Natural killer cell (primary cell): ENCODE data around the gene MVP. TPM values are rescaled to one million over a fixed set of nuclear protein-coding genes. Genes with fewer than 3 reads are reported as not detected.
"Not testable (repeated sequence)": the region's sequence is repeated elsewhere in the genome, so short reads cannot be mapped to it uniquely, and the experiment has no call there.

Experiments
- ATAC-seq, 3 donors: fragments of 150-1000 bp in 2 of 3; fragments of 200-7000 bp in 1 of 3; cut with Tn5 transposase; 1 replicate in 1 of 3; 2 replicates in 2 of 3; pipeline ENCODE4 v1.10.0; 2021; ENCODE audit warnings: mild to moderate bottlenecking in 2 of 3, moderate library complexity in 2 of 3
- DNase-seq, 2 donors: peaks; one replicate each; pipeline versions ENCODE4 v3.0.0 to v3.0.0-alpha.2; 2013 to 2021; ENCODE audit warnings: mixed read lengths in 1 of 2
- H3K27ac ChIP-seq: one replicate; pipeline ENCODE4 v1.5.1; 2013; ENCODE audit warnings: mild to moderate bottlenecking, low read length
- H3K27me3 ChIP-seq: one replicate; pipeline ENCODE4 v1.6.1; 2013; ENCODE audit warnings: low read length; ENCODE audit not compliant: control insufficient read depth, insufficient read depth
- H3K36me3 ChIP-seq: one replicate; pipeline ENCODE4 v1.6.1; 2013; ENCODE audit warnings: low read length; ENCODE audit not compliant: control insufficient read depth, insufficient read depth
- H3K4me1 ChIP-seq: one replicate; pipeline ENCODE4 v1.6.1; 2013; ENCODE audit warnings: low read length; ENCODE audit not compliant: control insufficient read depth, insufficient read depth
- H3K4me3 ChIP-seq: one replicate; pipeline ENCODE4 v1.5.1; 2013; ENCODE audit warnings: low read length
- H3K9me3 ChIP-seq: one replicate; pipeline ENCODE4 v1.6.1; 2013; ENCODE audit warnings: low read length; ENCODE audit not compliant: control insufficient read depth, insufficient read depth
- H3K27ac Mint-ChIP-seq, 2 donors: one replicate each; pipeline ENCODE4 v1.8.0; 2022; ENCODE audit warnings: mild to moderate bottlenecking in 2 of 2, mixed read lengths in 2 of 2, moderate library complexity in 1 of 2
- H3K27me3 Mint-ChIP-seq, 2 donors: one replicate each; pipeline ENCODE4 v1.8.0; 2022; ENCODE audit warnings: low read depth in 2 of 2, mixed read lengths in 2 of 2
- H3K36me3 Mint-ChIP-seq: one replicate; pipeline ENCODE4 v1.8.0; 2022; ENCODE audit warnings: mixed read lengths
- H3K4me1 Mint-ChIP-seq, 2 donors: one replicate each; pipeline ENCODE4 v1.8.0; 2022; ENCODE audit warnings: mixed read lengths in 2 of 2
- H3K4me3 Mint-ChIP-seq: one replicate; pipeline ENCODE4 v1.8.0; 2022; ENCODE audit warnings: mild to moderate bottlenecking, moderate library complexity, mixed read lengths
- H3K9me3 Mint-ChIP-seq, 2 donors: one replicate each; pipeline ENCODE4 v1.8.0; 2022; ENCODE audit warnings: mixed read lengths in 2 of 2
- WGBS: methylation state at CpG from one replicate; pipeline ENCODE4 v1.1.7; 2013; ENCODE audit warnings: missing lambda C conversion rate; ENCODE audit not compliant: insufficient coverage; 5-methylcytosine and 5-hydroxymethylcytosine counted together
- intact Hi-C: fragments of 100-400 bp; cut with micrococcal nuclease; formaldehyde crosslinking; loops from one replicate; pipeline ENCODE4 v1.14.2; 2022
- total RNA-seq, 4 donors: library from RNA; stranded (reverse); fragments of 120-200 nt in 1 of 4; gene quantifications; one replicate each; pipeline versions ENCODE4 v1.2.3 to v1.2.4, GENCODE V29; 2013 to 2022
- TF ChIP-seq, protein P1 (sequence below): fragments of 200-600 bp; IDR thresholded peaks from one replicate; pipeline ENCODE4 v1.8.0; 2022; ENCODE audit warnings: antibody characterized with exemption

The MVP gene
- total RNA-seq, 3 donors from 2014 or later (not counting 1 experiment from before 2014, with no cell fraction given) = 154 to 168 (median 163) TPM

DNA sequence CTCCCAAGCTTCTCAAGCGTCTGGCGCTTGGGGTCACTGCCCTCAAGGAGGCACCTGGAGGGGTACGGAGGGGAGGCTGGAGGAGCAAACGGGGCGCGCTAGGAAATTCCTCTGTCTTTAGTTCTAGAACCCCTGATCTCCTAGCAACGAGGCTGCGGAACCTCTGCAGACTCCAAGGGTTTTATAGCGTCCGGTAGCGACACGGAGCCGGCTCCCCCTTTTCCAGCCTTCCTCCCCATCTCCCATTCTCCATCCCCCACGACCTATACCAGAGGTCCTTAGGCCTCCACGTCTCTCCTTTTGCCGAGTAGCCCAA is 43.4 kb downstream of the MVP start:
- H3K4me3 ChIP-seq = no peak overlapping the region
- TF ChIP-seq, protein P1, sequence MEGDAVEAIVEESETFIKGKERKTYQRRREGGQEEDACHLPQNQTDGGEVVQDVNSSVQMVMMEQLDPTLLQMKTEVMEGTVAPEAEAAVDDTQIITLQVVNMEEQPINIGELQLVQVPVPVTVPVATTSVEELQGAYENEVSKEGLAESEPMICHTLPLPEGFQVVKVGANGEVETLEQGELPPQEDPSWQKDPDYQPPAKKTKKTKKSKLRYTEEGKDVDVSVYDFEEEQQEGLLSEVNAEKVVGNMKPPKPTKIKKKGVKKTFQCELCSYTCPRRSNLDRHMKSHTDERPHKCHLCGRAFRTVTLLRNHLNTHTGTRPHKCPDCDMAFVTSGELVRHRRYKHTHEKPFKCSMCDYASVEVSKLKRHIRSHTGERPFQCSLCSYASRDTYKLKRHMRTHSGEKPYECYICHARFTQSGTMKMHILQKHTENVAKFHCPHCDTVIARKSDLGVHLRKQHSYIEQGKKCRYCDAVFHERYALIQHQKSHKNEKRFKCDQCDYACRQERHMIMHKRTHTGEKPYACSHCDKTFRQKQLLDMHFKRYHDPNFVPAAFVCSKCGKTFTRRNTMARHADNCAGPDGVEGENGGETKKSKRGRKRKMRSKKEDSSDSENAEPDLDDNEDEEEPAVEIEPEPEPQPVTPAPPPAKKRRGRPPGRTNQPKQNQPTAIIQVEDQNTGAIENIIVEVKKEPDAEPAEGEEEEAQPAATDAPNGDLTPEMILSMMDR = no peak
- peaks cover 19% of the 10 kb centered on the region for H3K36me3 ChIP-seq
- peak overlapping the region; percentile 91 for H3K4me3 Mint-ChIP-seq
- peaks cover 18 to 29% of the 10 kb centered on the region in 2 donors for H3K4me1 Mint-ChIP-seq
- H3K27me3 ChIP-seq = no peaks in the 10 kb centered on the region
- DNase-seq (no peak), ATAC-seq (no peak)
- H3K27me3 Mint-ChIP-seq = peaks cover 0 to 4% of the 10 kb centered on the region in 2 donors
- H3K27ac Mint-ChIP-seq = peak overlapping the region; percentile 95 to 99
- no peaks in the 10 kb centered on the region for H3K9me3 ChIP-seq
- H3K4me1 ChIP-seq = peaks cover 26% of the 10 kb centered on the region
- H3K36me3 Mint-ChIP-seq = no peaks in the 10 kb centered on the region
- no peaks in the 10 kb centered on the region for H3K9me3 Mint-ChIP-seq
- 41% methylated on average over 16 of the region's 16 CpGs for WGBS
- peak overlapping the region; percentile 88 for H3K27ac ChIP-seq
- intact Hi-C loops = loop anchor here (1.0 to 5.0 kb wide), 4 partner anchors 46 to 161 kb away; partner anchors contain the start of genes INO80E and PAGR1

DNA sequence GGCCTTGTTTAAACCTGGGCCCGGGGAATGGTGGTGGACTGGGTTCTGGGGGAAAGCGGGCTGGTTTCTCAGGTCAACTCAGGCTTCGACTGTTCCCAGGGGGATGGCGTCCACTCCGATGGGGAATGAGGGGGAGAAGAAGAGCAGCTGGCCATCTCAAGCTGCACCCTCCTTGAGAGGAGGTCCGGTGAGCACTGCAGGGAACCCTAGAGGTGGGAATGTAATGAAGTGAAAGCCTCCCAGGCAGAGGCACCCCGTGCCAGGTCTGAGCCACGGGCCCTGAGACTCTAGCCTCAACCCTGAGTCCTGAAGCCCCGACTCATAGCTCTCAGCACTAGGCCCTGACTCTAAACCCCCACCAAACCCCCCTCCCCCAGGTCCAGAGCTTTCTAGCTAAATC is 43.9 kb downstream of the MVP start:
- no peak overlapping the region for H3K4me3 Mint-ChIP-seq
- Histone ChIP-seq H3K4me3 (no peak overlapping the region), H3K27me3 (no peaks in the 10 kb centered on the region), H3K27ac (no peak overlapping the region), H3K9me3 (no peaks in the 10 kb centered on the region), H3K4me1 (peaks cover 26% of the 10 kb centered on the region), H3K36me3 (peaks cover 13% of the 10 kb centered on the region)
- peaks cover 0 to 4% of the 10 kb centered on the region in 2 donors for H3K27me3 Mint-ChIP-seq
- intact Hi-C loops = loop anchor here (5.0 kb wide), 2 partner anchors 47 to 162 kb away; partner anchors contain the start of gene PAGR1
- DNase-seq (no peak), ATAC-seq (no peak)
- 86% methylated on average over 9 of the region's 9 CpGs for WGBS
- H3K27ac Mint-ChIP-seq = no peak overlapping the region
- no peaks in the 10 kb centered on the region for H3K9me3 Mint-ChIP-seq
- TF ChIP-seq, protein P1 = no peak
- no peaks in the 10 kb centered on the region for H3K36me3 Mint-ChIP-seq
- peaks cover 18 to 29% of the 10 kb centered on the region in 2 donors for H3K4me1 Mint-ChIP-seq

GRCh38 chr16:29868396-29869009 is 48.2 kb downstream of the MVP start:
- Mint-ChIP-seq H3K27ac (no peak overlapping the region), H3K4me1 (peaks cover 0 to 2% of the 10 kb centered on the region in 2 donors), H3K4me3 (no peak overlapping the region), H3K27me3 (peaks cover 0 to 4% of the 10 kb centered on the region in 2 donors), H3K36me3 (no peaks in the 10 kb centered on the region), H3K9me3 (no peaks in the 10 kb centered on the region)
- no peaks in the 10 kb centered on the region for H3K36me3 ChIP-seq
- peaks cover 5% of the 10 kb centered on the region for H3K4me1 ChIP-seq
- no peaks in the 10 kb centered on the region for H3K27me3 ChIP-seq
- ATAC-seq = no peak
- WGBS = 91% methylated on average over 8 of the region's 8 CpGs
- intact Hi-C loops = no loop called here
- TF ChIP-seq, protein P1 = no peak
- no peak for DNase-seq
- H3K27ac ChIP-seq = no peak overlapping the region
- H3K4me3 ChIP-seq = no peak overlapping the region
- no peaks in the 10 kb centered on the region for H3K9me3 ChIP-seq

GRCh38 chr16:29869067-29869466 is 48.8 kb downstream of the MVP start:
- DNase-seq, ATAC-seq, H3K27ac ChIP-seq, H3K27me3 ChIP-seq, H3K36me3 Mint-ChIP-seq, H3K9me3 Mint-ChIP-seq, H3K4me3 ChIP-seq, H3K9me3 ChIP-seq, H3K27me3 Mint-ChIP-seq, H3K4me3 Mint-ChIP-seq, H3K4me1 Mint-ChIP-seq, H3K4me1 ChIP-seq, H3K27ac Mint-ChIP-seq, intact Hi-C loops, H3K36me3 ChIP-seq: not testable (repeated sequence)
- 87% methylated on average over 8 of the region's 8 CpGs for WGBS
